ENCODE data around the gene EGFR. TPM values are rescaled to one million over a fixed set of nuclear protein-coding genes. Genes with fewer than 3 reads are reported as not detected.

EGFR gene
- total and polyA plus RNA-seq, 2 donors (not counting 3 experiments of a cell fraction or from before 2014, with no cell fraction given): 1.5 to 4.1 TPM

DNA sequence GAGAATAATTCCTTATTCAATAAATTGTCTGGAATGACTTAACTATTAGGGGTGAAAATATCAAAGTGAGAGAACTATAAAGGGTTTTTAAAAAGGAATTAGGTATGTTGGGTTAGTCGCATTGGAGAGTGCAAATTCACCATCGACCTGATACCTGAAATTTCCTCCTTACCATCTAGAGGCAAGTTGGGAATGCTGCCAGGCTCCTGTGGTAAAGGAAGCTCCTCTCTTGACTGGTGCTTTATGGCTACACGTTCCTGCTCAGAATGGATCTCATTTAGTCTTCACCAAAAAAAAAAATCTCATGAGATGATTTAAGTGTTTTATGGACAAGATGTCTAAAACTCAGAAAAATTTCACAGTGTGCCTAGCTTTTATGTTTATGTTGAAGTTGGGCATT is 129.8 kb downstream of the EGFR start:
- H3K36me3 ChIP-seq (ENCODE audit: control insufficient read depth in 2 of 2, extremely low read depth in 1 of 2, insufficient read depth in 2 of 2, low read length in 2 of 2): no peaks in the 10 kb centered on the region
- POLR2A ChIA-PET: no interaction called here

GRCh38 chr7:55149001-55149400 is 130.2 kb downstream of the EGFR start:
- DNase-seq (ENCODE audit: low read depth, low spot score): no peak
- Histone ChIP-seq H3K27me3 (ENCODE audit: control insufficient read depth in 2 of 2, insufficient read depth in 2 of 2, low read length in 2 of 2) (no peaks in the 10 kb centered on the region), H3K36me3 (ENCODE audit: control insufficient read depth in 2 of 2, extremely low read depth in 1 of 2, insufficient read depth in 2 of 2, low read length in 2 of 2) (no peaks in the 10 kb centered on the region), H4K20me1 (replicated peaks; ENCODE audit: control insufficient read depth, extremely low read depth, insufficient read depth, low read length) (no peaks in the 10 kb centered on the region), H3K9ac (replicated peaks; ENCODE audit: extremely low read depth, insufficient read depth, low read length) (no peak overlapping the region), H2AFZ (ENCODE audit: low read depth, low read length) (no peak overlapping the region), H3K79me2 (ENCODE audit: control insufficient read depth, insufficient read depth, low read length) (no peaks in the 10 kb centered on the region), H3K4me1 (ENCODE audit: control insufficient read depth, extremely low read depth, insufficient read depth, low read length) (peaks cover 9% of the 10 kb centered on the region), H3K9me1 (replicated peaks; ENCODE audit: control insufficient read depth, extremely low read depth, insufficient read depth, low read length) (no peaks in the 10 kb centered on the region), H3K27ac (ENCODE audit: insufficient read depth, low read depth, low read length) (no peak overlapping the region), H3K4me2 (ENCODE audit: insufficient read depth, low read length) (no peak overlapping the region), H3K4me3 (replicated peaks in 1 of 3; ENCODE audit: insufficient read depth in 1 of 3, low read depth in 1 of 3, low read length in 3 of 3) (no peak overlapping the region), H3K9me3 (replicated peaks; ENCODE audit: control insufficient read depth, insufficient read depth, low read length) (no peaks in the 10 kb centered on the region)
- TF ChIP-seq EZH2 (IDR thresholded peaks at IDR 0.05; ENCODE audit: borderline replicate concordance, low read depth, low read length, severe bottlenecking) (no peak), MAX (IDR thresholded peaks at IDR 0.05; ENCODE audit: insufficient read depth, insufficient read length) (no peak), POLR2AphosphoS5 (IDR thresholded peaks at IDR 0.05; ENCODE audit: insufficient read depth, low read depth, low read length) (no peak), POLR2A (IDR thresholded peaks at IDR 0.05; ENCODE audit: low read depth, low read length) (no peak), JUN (IDR thresholded peaks at IDR 0.05; ENCODE audit: borderline replicate concordance, insufficient read depth, insufficient read length, low read depth) (no peak), CTCF (IDR thresholded peaks at IDR 0.05; ENCODE audit: extremely low read depth in 1 of 2, insufficient read depth in 1 of 2, low read depth in 1 of 2, low read length in 2 of 2) (no peak), MYC (IDR thresholded peaks at IDR 0.05; ENCODE audit: low read depth, low read length) (no peak), GATA2 (IDR thresholded peaks at IDR 0.05; ENCODE audit: insufficient read depth, insufficient read length, low read depth, low read length) (no peak), FOS (IDR thresholded peaks at IDR 0.05; ENCODE audit: borderline replicate concordance, insufficient read depth, low read length) (no peak)
- ChIA-PET CTCF (interaction anchor here (1.9 kb wide), 1 partner anchor 107 kb away, joined by 5 read pairs; no protein-coding TSS in a partner anchor), POLR2A (no interaction called here)
- no TSS peak for BruUV-seq (replicated peaks)
- dilution Hi-C loops (cut with MboI; ENCODE audit: extremely low pct_ligation_motif_present, low sequenced_read_pairs): no loop called here
- FAIRE-seq: no peak
- intact Hi-C loops (cut with micrococcal nuclease): no loop called here

More for the DNA sequence above, 129.8 kb downstream of the EGFR start:
- Histone ChIP-seq H2AFZ (ENCODE audit: low read depth, low read length) (no peak overlapping the region), H3K27ac (ENCODE audit: insufficient read depth, low read depth, low read length) (no peak overlapping the region), H3K4me2 (ENCODE audit: insufficient read depth, low read length) (no peak overlapping the region), H3K9ac (replicated peaks; ENCODE audit: extremely low read depth, insufficient read depth, low read length) (no peak overlapping the region), H3K4me1 (ENCODE audit: control insufficient read depth, extremely low read depth, insufficient read depth, low read length) (peaks cover 9% of the 10 kb centered on the region), H3K4me3 (replicated peaks in 1 of 3; ENCODE audit: insufficient read depth in 1 of 3, low read depth in 1 of 3, low read length in 3 of 3) (no peak overlapping the region), H3K9me3 (replicated peaks; ENCODE audit: control insufficient read depth, insufficient read depth, low read length) (no peaks in the 10 kb centered on the region), H3K9me1 (replicated peaks; ENCODE audit: control insufficient read depth, extremely low read depth, insufficient read depth, low read length) (no peaks in the 10 kb centered on the region), H3K27me3 (ENCODE audit: control insufficient read depth in 2 of 2, insufficient read depth in 2 of 2, low read length in 2 of 2) (no peaks in the 10 kb centered on the region), H3K79me2 (ENCODE audit: control insufficient read depth, insufficient read depth, low read length) (no peaks in the 10 kb centered on the region), H4K20me1 (replicated peaks; ENCODE audit: control insufficient read depth, extremely low read depth, insufficient read depth, low read length) (no peaks in the 10 kb centered on the region)
- intact Hi-C loops (cut with micrococcal nuclease) (no loop called here), dilution Hi-C loops (cut with MboI; ENCODE audit: extremely low pct_ligation_motif_present, low sequenced_read_pairs) (no loop called here)
- CTCF ChIA-PET: no interaction called here
- TF ChIP-seq JUN (IDR thresholded peaks at IDR 0.05; ENCODE audit: borderline replicate concordance, insufficient read depth, insufficient read length, low read depth): no peak
- no peak for DNase-seq (ENCODE audit: low read depth, low spot score)
- FAIRE-seq: no peak
- no TSS peak for BruUV-seq (replicated peaks)

Data from endothelial cell of umbilical vein (primary cell).